ENCODE measurements around the gene MYMK. TPM values are rescaled to one million over a fixed set of nuclear protein-coding genes. Genes with fewer than 3 reads are reported as not detected.

MYMK gene
- polyA plus RNA-seq, 3 donors, result not detected

DNA sequence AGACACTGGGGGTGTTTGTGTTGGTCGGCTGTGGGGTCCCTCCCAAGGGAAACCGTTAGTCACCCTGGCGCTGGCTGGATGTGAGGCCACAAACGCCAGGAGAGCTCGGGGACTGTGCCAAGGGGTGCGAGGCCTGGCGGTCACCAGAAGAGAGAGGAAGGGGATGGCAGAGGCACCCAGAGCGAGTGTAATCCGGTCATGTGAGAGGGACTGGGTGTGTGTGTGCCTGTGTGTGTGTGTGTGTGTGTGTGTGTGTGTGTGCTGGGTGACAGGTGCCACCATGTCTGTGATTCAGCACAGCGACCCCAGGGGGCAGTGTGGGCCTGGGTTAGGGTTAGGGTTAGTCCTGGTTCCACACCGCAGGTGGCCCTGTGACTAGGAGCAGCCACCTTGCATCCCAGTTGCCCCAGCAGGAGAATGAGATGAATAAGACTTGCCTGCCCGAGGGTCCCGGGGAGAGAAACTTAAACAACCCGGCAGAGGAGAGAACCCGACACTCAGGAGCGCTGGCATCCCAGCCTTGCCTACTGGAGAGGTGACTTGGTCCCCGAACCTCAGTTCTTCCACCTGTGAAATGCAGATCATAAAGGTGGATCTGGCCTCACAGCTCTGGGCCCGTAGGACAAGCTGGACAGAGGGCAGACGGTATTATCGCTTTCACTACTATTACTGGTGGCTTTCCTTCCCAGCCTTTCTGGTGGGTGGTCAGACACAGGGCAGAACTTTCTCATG is 8.3 kb upstream of the MYMK start:
- H3K27ac Mint-ChIP-seq, result peak overlapping the region in 1 of 7 donors; percentile 26
- intact Hi-C loops (cut with micrococcal nuclease), result no loop called here
- Histone ChIP-seq H3K4me2 (replicated peaks; ENCODE audit: extremely low read depth, low read length, poor library complexity, severe bottlenecking) (no peak overlapping the region), H3K79me2 (ENCODE audit: insufficient read depth, low read length) (no peaks in the 10 kb centered on the region), H3K9ac (ENCODE audit: insufficient read depth, low read length, poor library complexity, severe bottlenecking) (no peak overlapping the region), H3K4me1 (ENCODE audit: control insufficient read depth in 1 of 2, insufficient read depth in 2 of 2, low read length in 2 of 2) (no peaks in the 10 kb centered on the region), H3K9me3 (replicated peaks in 1 of 2; ENCODE audit: control insufficient read depth in 1 of 2, insufficient read depth in 1 of 2, low read length in 2 of 2) (no peaks in the 10 kb centered on the region), H2AFZ (ENCODE audit: insufficient read depth, low read depth, low read length, poor library complexity, severe bottlenecking) (no peak overlapping the region), H3K27me3 (ENCODE audit: control insufficient read depth in 2 of 2, insufficient read depth in 2 of 2, low read length in 2 of 2) (peaks cover 0 to 32% of the 10 kb centered on the region in 2 donors), H3K27ac (ENCODE audit: low read depth in 1 of 2, low read length in 2 of 2) (no peak overlapping the region), H3K4me3 (replicated peaks in 1 of 3; ENCODE audit: low read depth in 2 of 3, low read length in 3 of 3) (no peak overlapping the region), H3K36me3 (replicated peaks in 1 of 2; ENCODE audit: control insufficient read depth in 1 of 2, insufficient read depth in 2 of 2, low read length in 2 of 2) (no peaks in the 10 kb centered on the region), H4K20me1 (ENCODE audit: insufficient read depth, low read length) (no peaks in the 10 kb centered on the region)
- peak; percentile 0 to 26 (median 16) for DNase-seq
- H3K4me3 Mint-ChIP-seq, result peak overlapping the region in 1 of 2 donors; percentile 68
- no peak for TF ChIP-seq CTCF (IDR thresholded peaks at IDR 0.05)
- no peaks in the 10 kb centered on the region for H3K36me3 Mint-ChIP-seq
- H3K27me3 Mint-ChIP-seq (ENCODE audit: low read depth in 3 of 3), result peaks cover 29 to 59% (median 38%) of the 10 kb centered on the region in 3 donors
- H3K9me3 Mint-ChIP-seq, result peaks cover 0 to 2% (median 0%) of the 10 kb centered on the region in 7 donors
- H3K4me1 Mint-ChIP-seq, result peaks cover 5% of the 10 kb centered on the region
- WGBS (ENCODE audit: insufficient coverage), result 35% methylated on average over 19 of the region's 20 CpGs

- Histone ChIP-seq H3K79me2 (ENCODE audit: insufficient read depth, low read length) (no peaks in the 10 kb centered on the region), H3K27me3 (ENCODE audit: control insufficient read depth in 2 of 2, insufficient read depth in 2 of 2, low read length in 2 of 2) (peaks cover 0 to 32% of the 10 kb centered on the region in 2 donors), H3K4me1 (ENCODE audit: control insufficient read depth in 1 of 2, insufficient read depth in 2 of 2, low read length in 2 of 2) (no peaks in the 10 kb centered on the region), H3K4me2 (replicated peaks; ENCODE audit: extremely low read depth, low read length, poor library complexity, severe bottlenecking) (no peak overlapping the region), H3K4me3 (replicated peaks in 1 of 3; ENCODE audit: low read depth in 2 of 3, low read length in 3 of 3) (no peak overlapping the region), H3K9ac (ENCODE audit: insufficient read depth, low read length, poor library complexity, severe bottlenecking) (no peak overlapping the region), H3K27ac (ENCODE audit: low read depth in 1 of 2, low read length in 2 of 2) (no peak overlapping the region), H3K9me3 (replicated peaks in 1 of 2; ENCODE audit: control insufficient read depth in 1 of 2, insufficient read depth in 1 of 2, low read length in 2 of 2) (no peaks in the 10 kb centered on the region), H3K36me3 (replicated peaks in 1 of 2; ENCODE audit: control insufficient read depth in 1 of 2, insufficient read depth in 2 of 2, low read length in 2 of 2) (no peaks in the 10 kb centered on the region), H4K20me1 (ENCODE audit: insufficient read depth, low read length) (no peaks in the 10 kb centered on the region), H2AFZ (ENCODE audit: insufficient read depth, low read depth, low read length, poor library complexity, severe bottlenecking) (no peak overlapping the region)
- 88% methylated on average over 9 of the region's 9 CpGs for WGBS (ENCODE audit: insufficient coverage)
- intact Hi-C loops (cut with micrococcal nuclease), result no loop called here
- Mint-ChIP-seq H3K27me3 (ENCODE audit: low read depth in 3 of 3) (peaks cover 33 to 53% (median 41%) of the 10 kb centered on the region in 3 donors), H3K36me3 (no peaks in the 10 kb centered on the region), H3K9me3 (peaks cover 0 to 2% (median 0%) of the 10 kb centered on the region in 7 donors), H3K4me3 (no peak overlapping the region), H3K4me1 (peaks cover 5% of the 10 kb centered on the region), H3K27ac (no peak overlapping the region)
- TF ChIP-seq CTCF (IDR thresholded peaks at IDR 0.05), result no peak
- no peak for DNase-seq
Observed at GRCh38 chr9:133531293-133531692, 6.5 kb upstream of the MYMK start.

Data from CD14-positive monocyte (primary cell).